HEK293 (cell line): Measurements from ENCODE around the gene MDFIC.

Source experiments
- HOXA7 ChIP-seq: sonication (generic); formaldehyde crosslinking; IDR thresholded peaks from 2 replicates; pipeline ENCODE4 v1.8.1; 2022; ENCODE audit warnings: missing genetic modification reagents, borderline replicate concordance
- IKZF3 ChIP-seq: fragments of 450-650 bp; IDR thresholded peaks from 2 replicates; pipeline ENCODE4 v1.5.0; 2018; ENCODE audit warnings: missing biosample characterization, mild to moderate bottlenecking, missing genetic modification characterization, moderate library complexity
- KLF10 ChIP-seq: fragments of 450-650 bp; IDR thresholded peaks from 2 replicates; pipeline ENCODE4 v1.5.1; 2018; ENCODE audit warnings: missing biosample characterization, mild to moderate bottlenecking, missing genetic modification characterization
- KLF16 ChIP-seq: fragments of 450-650 bp; formaldehyde crosslinking; IDR thresholded peaks from 2 replicates; pipeline ENCODE4 v1.5.1; 2017; ENCODE audit warnings: missing biosample characterization, missing genetic modification characterization
- SP2 ChIP-seq: fragments of 450-650 bp; formaldehyde crosslinking; IDR thresholded peaks from 2 replicates; pipeline ENCODE4 v1.5.1; 2016; ENCODE audit warnings: missing biosample characterization, missing genetic modification characterization
- SP7 ChIP-seq: fragments of 450-650 bp; formaldehyde crosslinking; IDR thresholded peaks from 2 replicates; pipeline ENCODE4 v1.5.1; 2016; ENCODE audit warnings: missing biosample characterization, missing genetic modification characterization
- ZNF274 ChIP-seq, 2 experiments: fragments of 200-500 bp in 1 of 2; fragments of 450-650 bp in 1 of 2; sonication (Bioruptor generic) in 1 of 2; formaldehyde crosslinking in 1 of 2; IDR thresholded peaks; 2 replicates each; pipeline versions ENCODE4 v1.5.1 to v1.6.1; 2014 to 2016; ENCODE audit warnings: borderline replicate concordance in 1 of 2, inconsistent platforms in 1 of 2, low read length in 1 of 2, missing biosample characterization in 1 of 2, missing genetic modification characterization in 1 of 2
- ZNF404 ChIP-seq: fragments of 450-650 bp; formaldehyde crosslinking; IDR thresholded peaks from 2 replicates; pipeline ENCODE4 v1.5.1; 2017; ENCODE audit warnings: missing biosample characterization, missing genetic modification characterization
- ZNF670 ChIP-seq: fragments of 450-650 bp; formaldehyde crosslinking; IDR thresholded peaks from 2 replicates; pipeline ENCODE4 v1.5.1; 2016; ENCODE audit warnings: missing biosample characterization, missing genetic modification characterization, low read depth
- ZNF792 ChIP-seq: fragments of 450-650 bp; formaldehyde crosslinking; IDR thresholded peaks from 2 replicates; pipeline ENCODE4 v1.5.1; 2016; ENCODE audit warnings: missing biosample characterization, missing genetic modification characterization
- ZNF830 ChIP-seq: fragments of 450-650 bp; IDR thresholded peaks from 2 replicates; pipeline ENCODE4 v1.5.0; 2018; ENCODE audit warnings: missing biosample characterization, missing genetic modification characterization, low read depth, mild to moderate bottlenecking, moderate library complexity
- TF ChIP-seq, protein P1 (sequence below): fragments of 450-650 bp; formaldehyde crosslinking; IDR thresholded peaks from 2 replicates; pipeline ENCODE4 v1.5.1; 2016; ENCODE audit warnings: missing biosample characterization, missing genetic modification characterization
- TF ChIP-seq, protein P2 (sequence below): fragments of 450-650 bp; formaldehyde crosslinking; conservative IDR thresholded peaks from 2 replicates; pipeline ENCODE4 v1.5.1; 2016; ENCODE audit warnings: low read depth, missing biosample characterization, missing genetic modification characterization

DNA sequence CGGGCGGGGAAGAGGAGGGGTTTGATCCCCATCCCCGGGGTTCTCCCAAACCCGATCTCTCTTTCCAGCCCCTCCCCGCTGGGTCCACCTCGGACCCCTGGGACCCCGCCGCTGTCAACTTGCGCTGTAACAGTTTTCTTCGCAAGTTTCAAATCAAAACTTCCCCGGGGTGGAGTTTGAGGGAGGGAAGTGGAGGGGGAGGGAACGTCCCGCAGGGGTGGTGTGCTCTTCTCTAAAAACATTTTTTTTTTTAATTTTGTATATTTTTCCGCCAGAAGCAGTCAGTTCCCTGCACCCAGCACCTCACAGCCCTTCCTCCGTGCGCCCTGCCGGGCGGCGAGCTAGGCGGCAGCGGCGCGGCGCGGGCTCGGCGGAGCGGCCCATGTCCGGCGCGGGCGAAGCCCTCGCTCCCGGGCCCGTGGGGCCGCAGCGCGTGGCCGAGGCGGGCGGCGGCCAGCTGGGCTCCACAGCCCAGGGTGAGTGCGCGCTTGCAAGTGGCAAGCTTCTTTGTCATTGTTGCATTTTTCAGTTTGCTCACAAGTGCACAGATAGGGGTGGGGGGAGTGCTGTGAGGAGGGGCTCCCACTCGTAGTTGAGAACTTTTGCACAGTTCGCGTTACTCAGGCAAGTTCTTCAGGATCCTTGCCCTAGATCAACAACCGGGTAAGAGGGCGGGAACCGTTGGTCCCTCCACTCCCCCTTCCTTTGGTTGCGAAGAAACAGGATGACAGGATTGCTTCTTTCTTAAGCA is 933 bp downstream of the MDFIC start:
- TF ChIP-seq SP7 (tag by site-specific recombination) (no peak), KLF16 (tag by site-specific recombination) (no peak), ZNF830 (no peak), ZNF670 (tag by site-specific recombination) (no peak), ZNF792 (tag by site-specific recombination) (no peak), SP2 (tag by site-specific recombination) (no peak), KLF10 (tag by site-specific recombination) (no peak), HOXA7 (no peak), IKZF3 (no peak), ZNF274 (IDR thresholded peaks at IDR 0.05; ENCODE audit: low read length) (no peak), ZNF274 (tag by site-specific recombination; IDR thresholded peaks at IDR 0.05; ENCODE audit: borderline replicate concordance) (no peak), ZNF404 (tag by site-specific recombination) (no peak)
- TF ChIP-seq, protein P1, sequence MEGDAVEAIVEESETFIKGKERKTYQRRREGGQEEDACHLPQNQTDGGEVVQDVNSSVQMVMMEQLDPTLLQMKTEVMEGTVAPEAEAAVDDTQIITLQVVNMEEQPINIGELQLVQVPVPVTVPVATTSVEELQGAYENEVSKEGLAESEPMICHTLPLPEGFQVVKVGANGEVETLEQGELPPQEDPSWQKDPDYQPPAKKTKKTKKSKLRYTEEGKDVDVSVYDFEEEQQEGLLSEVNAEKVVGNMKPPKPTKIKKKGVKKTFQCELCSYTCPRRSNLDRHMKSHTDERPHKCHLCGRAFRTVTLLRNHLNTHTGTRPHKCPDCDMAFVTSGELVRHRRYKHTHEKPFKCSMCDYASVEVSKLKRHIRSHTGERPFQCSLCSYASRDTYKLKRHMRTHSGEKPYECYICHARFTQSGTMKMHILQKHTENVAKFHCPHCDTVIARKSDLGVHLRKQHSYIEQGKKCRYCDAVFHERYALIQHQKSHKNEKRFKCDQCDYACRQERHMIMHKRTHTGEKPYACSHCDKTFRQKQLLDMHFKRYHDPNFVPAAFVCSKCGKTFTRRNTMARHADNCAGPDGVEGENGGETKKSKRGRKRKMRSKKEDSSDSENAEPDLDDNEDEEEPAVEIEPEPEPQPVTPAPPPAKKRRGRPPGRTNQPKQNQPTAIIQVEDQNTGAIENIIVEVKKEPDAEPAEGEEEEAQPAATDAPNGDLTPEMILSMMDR = no peak
- TF ChIP-seq, protein P2, sequence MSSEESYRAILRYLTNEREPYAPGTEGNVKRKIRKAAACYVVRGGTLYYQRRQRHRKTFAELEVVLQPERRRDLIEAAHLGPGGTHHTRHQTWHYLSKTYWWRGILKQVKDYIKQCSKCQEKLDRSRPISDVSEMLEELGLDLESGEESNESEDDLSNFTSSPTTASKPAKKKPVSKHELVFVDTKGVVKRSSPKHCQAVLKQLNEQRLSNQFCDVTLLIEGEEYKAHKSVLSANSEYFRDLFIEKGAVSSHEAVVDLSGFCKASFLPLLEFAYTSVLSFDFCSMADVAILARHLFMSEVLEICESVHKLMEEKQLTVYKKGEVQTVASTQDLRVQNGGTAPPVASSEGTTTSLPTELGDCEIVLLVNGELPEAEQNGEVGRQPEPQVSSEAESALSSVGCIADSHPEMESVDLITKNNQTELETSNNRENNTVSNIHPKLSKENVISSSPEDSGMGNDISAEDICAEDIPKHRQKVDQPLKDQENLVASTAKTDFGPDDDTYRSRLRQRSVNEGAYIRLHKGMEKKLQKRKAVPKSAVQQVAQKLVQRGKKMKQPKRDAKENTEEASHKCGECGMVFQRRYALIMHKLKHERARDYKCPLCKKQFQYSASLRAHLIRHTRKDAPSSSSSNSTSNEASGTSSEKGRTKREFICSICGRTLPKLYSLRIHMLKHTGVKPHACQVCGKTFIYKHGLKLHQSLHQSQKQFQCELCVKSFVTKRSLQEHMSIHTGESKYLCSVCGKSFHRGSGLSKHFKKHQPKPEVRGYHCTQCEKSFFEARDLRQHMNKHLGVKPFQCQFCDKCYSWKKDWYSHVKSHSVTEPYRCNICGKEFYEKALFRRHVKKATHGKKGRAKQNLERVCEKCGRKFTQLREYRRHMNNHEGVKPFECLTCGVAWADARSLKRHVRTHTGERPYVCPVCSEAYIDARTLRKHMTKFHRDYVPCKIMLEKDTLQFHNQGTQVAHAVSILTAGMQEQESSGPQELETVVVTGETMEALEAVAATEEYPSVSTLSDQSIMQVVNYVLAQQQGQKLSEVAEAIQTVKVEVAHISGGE (tag by site-specific recombination) = no peak
